Measurements from ENCODE around the gene CAMK1D.
"Not testable (repeated sequence)": the region's sequence is repeated elsewhere in the genome, so short reads cannot be mapped to it uniquely, and the experiment has no call there.

Gene CAMK1D

DNA sequence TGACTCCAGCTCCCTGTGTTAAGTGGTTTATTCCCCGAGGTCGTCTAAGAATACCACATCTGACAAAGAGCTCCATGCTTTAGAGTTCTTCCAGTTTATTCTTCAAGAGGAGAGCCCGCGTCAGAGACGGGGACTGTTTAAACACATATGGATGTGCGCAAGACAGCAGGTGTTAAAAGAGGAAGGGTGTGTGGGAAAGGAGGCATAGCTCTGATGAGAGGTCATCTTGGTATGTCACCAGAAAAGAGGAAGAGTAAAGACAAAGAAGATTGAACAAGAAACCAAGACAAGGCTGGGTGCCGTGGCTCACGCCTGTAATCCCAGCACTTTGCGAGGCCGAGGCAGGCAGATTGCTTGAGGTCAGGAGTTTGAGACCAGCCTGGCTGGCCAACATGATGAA, 393.4 kb downstream of the CAMK1D start:
- TF ChIP-seq, protein P1, sequence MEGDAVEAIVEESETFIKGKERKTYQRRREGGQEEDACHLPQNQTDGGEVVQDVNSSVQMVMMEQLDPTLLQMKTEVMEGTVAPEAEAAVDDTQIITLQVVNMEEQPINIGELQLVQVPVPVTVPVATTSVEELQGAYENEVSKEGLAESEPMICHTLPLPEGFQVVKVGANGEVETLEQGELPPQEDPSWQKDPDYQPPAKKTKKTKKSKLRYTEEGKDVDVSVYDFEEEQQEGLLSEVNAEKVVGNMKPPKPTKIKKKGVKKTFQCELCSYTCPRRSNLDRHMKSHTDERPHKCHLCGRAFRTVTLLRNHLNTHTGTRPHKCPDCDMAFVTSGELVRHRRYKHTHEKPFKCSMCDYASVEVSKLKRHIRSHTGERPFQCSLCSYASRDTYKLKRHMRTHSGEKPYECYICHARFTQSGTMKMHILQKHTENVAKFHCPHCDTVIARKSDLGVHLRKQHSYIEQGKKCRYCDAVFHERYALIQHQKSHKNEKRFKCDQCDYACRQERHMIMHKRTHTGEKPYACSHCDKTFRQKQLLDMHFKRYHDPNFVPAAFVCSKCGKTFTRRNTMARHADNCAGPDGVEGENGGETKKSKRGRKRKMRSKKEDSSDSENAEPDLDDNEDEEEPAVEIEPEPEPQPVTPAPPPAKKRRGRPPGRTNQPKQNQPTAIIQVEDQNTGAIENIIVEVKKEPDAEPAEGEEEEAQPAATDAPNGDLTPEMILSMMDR (IDR thresholded peaks at IDR 0.05; ENCODE audit: low read depth, low read length): no peak
- DNase-seq (ENCODE audit: extremely low read depth, low read depth): no peak

DNA sequence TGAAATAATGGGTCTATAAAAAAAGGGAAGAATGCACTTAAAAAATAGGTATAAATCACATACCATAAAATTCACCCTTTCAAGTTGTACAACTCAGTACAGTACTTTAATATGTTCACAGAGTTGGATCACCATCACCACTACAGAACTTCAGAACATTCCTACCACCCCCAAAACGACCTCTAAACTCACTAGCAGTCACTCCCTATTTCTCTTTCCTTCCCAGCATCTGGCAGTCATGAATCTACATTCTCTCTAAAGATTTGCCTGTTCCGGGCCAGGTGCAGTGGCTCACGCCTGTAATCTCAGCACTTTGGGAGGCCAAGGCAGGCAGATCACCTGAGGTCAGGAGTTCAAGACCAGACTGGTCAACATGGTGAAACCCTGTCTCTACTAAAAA, 394.1 kb downstream of the CAMK1D start:
- DNase-seq (ENCODE audit: extremely low read depth, low read depth): not testable (repeated sequence)

DNA sequence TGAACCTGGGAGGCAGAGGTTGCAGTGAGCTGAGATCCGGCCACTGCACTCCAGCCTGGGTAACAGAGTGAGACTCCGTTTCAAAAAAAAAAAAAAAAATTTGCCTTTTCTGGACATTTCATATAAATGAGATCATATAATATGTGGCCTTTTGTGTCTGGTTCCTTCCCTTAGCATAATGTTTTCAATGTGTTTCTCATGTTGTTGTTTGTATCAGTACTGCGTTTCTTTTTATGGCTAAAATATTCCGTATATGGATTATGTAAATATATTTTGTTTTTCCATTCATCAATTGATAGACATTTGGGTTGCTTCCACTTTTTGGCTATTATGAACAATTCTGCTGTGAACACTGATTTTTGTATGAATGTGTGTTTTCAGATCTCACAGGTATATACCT, 394.6 kb downstream of the CAMK1D start:
- DNase-seq (ENCODE audit: extremely low read depth, low read depth): no peak
- TF ChIP-seq, protein P1 (IDR thresholded peaks at IDR 0.05; ENCODE audit: low read depth, low read length): no peak

DNA sequence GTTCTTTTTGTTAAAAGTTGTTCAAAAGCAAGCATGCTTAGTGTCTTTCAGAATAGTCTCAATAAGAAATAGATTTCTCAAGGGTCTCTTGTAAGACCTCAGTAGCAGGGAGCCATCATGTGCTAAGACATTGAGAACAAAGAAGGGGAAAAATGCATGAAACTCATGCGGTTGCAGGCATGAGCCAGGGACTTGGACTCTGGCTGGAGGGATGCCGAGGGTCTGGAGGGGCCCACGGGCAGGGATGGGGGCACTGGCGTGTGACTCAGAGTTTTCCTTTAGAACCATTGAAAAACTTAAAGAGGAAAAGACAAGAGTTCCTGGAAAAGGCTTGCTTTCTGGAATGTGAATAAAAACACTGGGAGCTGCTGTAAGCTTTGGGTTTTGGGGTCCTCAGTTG, 398.8 kb downstream of the CAMK1D start:
- no peak for DNase-seq (ENCODE audit: extremely low read depth, low read depth)
- TF ChIP-seq, protein P1 (IDR thresholded peaks at IDR 0.05; ENCODE audit: low read depth, low read length): no peak

DNA sequence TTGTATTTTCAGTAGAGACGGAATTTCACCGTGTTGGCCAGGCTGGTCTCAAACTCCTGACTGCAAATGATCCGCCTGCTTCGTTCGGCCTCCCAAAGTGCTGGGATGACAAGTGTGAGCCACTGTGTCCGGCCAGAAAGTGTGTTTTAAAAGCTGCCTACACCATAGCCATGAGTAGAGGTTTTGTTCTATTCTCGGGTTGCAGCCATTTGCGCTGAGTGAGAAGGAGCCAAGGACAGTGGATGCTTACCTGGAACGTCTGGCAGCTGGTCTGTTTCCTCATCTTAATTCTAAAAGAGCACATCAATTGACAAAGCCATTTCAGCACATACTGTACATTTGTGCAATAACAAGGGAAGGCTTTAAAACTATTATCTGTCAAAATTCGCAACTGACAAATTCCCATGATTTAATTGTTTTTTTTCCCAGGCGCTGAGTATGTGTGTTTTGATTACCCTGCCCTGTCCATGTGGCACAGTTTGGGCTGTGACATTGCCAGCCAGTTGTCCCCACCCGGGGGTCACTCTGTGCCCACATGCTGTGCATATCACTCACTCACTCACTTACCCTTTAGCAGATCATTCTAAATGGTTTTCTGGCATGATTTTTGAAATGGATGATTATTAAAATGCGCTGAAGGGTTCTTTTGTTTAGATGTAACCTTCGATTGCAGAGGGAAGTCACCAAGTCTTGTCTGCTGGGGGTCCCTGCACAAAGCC, 400.6 kb downstream of the CAMK1D start:
- TF ChIP-seq, protein P1 (IDR thresholded peaks at IDR 0.05; ENCODE audit: low read depth, low read length): no peak
- DNase-seq (ENCODE audit: extremely low read depth, low read depth): no peak

DNA sequence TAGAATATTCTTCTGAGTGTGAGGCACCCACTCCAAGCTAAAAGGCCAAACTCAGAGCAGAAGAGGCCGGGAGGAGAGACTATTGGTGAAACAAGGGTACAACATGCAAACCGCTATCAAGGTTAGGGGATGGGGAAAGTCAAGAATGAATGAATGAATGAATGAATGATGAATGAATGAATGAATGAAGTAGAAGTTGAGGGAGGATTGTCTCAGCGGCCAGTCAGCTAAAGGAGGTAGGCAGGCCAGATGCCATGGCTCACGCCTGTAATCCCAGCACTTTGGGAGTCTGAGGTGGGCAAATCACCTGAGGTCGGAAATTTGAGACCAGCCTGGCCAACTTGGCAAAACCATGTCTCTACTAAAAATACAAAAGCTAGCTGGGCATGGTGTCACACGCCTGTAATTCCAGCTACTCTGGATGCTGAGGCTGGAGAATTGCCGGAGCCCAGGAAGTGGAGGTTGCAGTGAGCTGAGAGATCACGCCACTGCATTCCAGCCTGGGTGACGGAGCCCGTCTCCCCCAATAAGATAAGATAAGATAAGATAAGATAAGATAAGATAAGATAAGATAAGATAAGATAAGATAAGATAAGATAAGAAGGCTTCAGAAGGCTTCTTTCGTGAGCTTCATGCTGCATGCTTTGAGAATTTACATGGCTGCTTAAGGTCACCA, 401.3 kb downstream of the CAMK1D start:
- TF ChIP-seq, protein P1 (IDR thresholded peaks at IDR 0.05; ENCODE audit: low read depth, low read length): no peak
- no peak for DNase-seq (ENCODE audit: extremely low read depth, low read depth)

DNA sequence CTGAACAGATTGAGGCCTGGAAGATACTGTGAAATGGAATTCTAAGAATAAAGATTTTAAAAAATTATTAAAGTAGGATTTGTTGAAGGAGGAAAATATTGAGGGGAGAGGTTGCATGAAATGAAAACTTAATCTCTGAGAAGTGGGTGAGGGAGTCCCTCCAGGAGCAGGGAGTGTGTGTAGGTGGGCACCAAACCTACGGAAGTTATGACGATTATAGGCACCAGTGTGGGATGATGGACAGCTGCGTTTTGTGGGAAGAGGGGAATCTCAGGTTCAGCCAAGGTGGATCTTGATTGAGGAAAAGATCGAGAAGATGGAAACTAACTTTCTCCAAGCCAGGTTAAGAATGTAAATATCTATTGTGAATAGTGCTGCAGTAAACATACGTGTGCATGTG, 405.7 kb downstream of the CAMK1D start:
- TF ChIP-seq, protein P1 (IDR thresholded peaks at IDR 0.05; ENCODE audit: low read depth, low read length): no peak
- DNase-seq (ENCODE audit: extremely low read depth, low read depth): no peak

Measured in AG09319 (cell line).